HG02588 (cell line): Measurements from ENCODE around the gene PPM1D.
"Not testable (repeated sequence)": the region's sequence is repeated elsewhere in the genome, so short reads cannot be mapped to it uniquely, and the experiment has no call there.

Experiments used
- ATAC-seq: cut with Tn5 transposase; IDR thresholded peaks from one replicate; pipeline ENCODE4 v1.9.1; 2021; ENCODE audit warnings: mild to moderate bottlenecking, moderate library complexity; ENCODE audit not compliant: unreplicated experiment

Gene PPM1D

DNA sequence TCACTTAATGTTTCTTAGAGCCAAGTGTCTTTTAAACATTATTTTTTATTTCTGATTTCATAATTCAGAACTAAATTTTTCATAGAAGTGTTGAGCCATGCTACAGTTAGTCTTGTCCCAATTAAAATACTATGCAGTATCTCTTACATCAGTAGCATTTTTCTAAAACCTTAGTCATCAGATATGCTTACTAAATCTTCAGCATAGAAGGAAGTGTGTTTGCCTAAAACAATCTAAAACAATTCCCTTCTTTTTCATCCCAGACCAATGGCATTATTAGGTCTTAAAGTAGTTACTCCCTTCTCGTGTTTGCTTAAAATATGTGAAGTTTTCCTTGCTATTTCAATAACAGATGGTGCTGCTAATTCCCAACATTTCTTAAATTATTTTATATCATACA lies 64.0 kb downstream of the PPM1D start:
- ATAC-seq, result no peak

DNA sequence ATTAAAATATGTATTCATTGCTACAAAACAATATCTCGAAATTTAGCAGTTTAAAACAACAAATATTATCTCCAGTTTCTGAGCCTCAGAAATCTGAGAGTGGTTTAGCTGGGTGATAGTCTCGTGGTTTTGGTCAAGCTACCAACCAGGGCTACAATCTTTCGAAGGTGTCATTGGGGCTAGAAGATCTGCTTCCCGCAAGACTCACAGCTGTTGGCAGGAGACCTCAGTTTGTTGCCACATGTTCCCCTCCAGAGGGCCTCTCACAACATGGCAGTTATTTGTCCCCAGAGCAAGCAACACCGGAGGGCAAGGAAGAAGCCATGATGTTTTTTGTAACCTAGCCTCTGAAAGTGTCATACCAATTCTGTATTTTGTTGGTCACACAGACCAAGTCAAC lies 65.6 kb downstream of the PPM1D start:
- ATAC-seq, result no peak

DNA sequence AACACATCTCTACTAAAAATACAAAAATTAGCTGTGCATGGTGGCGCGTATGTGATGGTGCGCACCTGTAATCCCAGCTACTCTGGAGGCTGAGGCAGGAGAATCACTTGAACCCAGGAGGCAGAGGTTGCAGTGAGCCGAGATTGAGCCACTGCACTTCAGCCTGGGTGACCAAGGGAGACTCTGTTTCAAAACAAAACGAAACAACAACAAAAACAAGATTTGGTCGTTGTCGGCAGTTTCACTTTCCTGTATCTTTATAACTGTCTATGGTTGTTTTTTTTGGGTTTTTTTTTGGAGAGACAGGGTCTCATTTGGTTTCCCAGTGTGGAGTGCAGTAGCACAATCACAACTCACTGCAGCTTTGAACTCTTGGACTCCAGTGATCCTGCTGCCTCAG lies 68.7 kb downstream of the PPM1D start:
- not testable (repeated sequence) for ATAC-seq

DNA sequence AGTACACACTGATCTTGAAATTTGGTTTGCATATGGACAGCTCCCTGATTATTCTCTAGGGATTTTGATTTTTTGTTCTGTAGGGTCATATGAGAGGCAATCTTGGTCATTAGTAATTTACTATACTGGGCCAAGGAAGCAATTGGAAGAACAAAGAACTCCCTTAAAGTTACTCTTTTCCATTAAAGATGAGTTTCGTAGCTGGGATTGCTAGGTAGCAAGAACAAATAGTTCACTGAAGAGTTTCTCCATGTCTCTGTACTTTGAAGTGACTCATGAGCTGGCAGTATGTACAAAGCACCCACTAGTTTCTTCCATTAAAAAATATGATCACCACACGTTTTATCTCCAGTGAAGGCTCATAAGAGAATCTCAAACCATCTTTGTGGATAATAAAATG lies 71.5 kb downstream of the PPM1D start:
- ATAC-seq, result no peak

DNA sequence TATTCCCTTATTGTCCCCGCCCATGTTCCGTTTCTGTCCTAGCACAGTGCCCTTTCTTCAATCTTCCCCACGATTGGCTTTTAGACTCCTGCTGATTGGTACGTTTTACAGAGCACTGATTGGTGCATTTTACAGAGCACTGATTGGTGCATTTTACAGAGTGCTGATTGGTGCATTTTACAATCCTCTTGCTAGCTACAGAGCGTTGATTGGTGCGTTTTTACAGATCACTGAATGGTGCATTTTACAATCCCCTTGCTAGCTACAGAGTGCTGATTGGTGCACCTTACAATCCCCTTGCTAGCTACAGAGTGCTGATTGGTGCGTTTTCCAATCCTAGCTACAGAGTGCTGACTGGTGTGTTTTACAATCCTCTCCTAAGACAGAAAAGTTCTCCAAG lies 74.6 kb downstream of the PPM1D start:
- not testable (repeated sequence) for ATAC-seq

DNA sequence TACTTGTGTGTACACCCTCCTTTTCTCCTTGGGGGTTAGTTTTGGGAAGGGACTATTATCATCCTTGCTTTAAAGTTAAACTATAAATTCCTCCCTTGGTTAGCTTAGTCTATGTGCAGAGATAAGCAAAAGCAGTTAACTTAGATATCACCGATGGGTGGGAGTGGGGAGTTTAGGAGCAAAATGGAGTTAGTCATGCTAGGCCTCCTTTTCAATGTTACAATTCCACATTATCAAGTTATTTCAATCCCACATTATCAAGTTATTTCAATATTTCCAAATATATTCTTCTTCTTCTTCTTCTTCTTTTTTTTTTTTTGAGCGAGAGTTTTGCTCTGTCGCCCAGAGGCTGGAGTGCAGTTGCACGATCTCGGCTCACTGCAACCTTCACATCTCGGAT lies 76.0 kb downstream of the PPM1D start:
- no peak for ATAC-seq

DNA sequence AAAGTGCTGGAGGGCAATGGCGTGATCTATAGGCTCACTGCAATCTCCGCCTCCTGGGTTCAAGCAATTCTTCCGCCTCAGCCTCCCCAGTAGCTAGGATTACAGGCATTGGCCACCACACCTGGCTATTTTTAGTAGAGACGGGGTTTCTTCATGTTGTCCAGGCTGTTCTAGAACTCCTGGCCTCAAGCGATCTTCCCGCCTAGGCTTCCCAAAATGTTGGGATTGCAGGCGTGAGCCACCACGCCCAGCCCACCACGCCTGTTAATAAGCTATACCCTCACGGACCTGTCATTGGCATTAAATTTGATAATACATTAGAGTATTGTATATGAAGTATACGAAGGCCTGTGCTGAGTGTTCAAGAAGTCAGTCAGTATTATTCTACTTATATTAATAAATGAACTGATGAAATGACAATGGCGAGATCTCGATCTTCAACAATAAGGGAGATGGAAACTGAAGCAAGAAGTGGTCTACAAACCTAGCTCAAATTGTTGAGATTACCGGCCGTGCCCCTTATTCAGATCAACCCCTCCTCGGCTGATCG lies 76.8 kb downstream of the PPM1D start:
- ATAC-seq, result no peak

DNA sequence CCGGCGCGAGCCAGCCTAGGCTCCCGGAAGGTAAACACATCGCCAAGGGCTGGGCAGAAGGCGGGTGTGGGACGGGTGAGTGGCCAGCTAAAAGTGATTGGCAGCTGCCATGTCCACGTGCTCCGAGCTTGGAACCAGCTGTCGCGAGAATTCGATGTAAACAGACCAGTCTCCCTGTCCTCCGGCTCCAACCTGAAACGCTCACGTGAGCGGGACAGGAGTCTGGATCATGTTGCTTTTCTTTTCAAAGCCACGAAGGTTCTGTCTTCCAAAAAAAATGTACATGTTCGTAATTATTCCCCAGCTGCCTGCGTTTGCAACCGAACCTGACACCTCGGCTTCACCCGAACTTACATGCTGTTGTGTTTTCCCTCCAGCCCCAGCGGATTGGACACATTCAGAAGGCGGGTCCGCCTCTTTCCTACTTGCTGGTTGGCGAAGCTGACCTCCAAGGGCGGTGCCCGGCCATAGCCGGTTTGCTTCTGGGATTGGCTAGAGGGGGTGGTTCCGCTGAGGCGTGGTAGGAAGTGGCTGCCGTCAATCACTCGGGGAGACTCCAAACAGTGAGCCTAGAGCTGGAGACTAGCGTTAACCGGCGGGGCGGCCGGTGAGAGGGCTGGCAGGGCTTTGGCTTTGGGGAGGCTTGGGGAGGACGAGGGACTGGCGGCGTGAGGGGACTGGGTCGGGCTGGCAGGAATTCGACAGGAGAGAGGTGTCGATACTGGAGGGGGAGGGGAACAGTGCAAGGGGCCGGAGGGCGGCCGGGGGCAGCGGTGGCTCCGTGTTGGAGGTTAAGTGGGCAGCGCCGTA lies 77.5 kb downstream of the PPM1D start, which contains the start of gene BCAS3:
Gene BCAS3 (plus strand): TSS at position 544 of the 810 bp plus-strand sequence.
- ATAC-seq, result peak; percentile 94

DNA sequence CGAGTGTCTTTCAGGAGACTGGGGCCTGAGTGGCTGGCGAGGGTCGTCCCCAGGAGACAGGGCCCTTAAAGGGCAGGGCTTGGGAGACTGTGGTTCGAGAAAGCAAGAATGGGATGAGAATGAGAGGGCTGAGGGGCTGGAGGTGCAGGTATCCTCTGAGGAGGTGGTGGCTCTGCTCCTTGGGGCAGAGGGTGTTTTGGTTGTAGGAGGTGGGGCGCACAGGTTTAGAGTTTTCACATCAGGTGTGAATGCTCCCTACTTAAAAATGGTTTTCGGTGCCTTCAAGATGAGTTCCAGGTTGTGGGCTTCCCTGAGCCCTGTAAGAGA lies 78.1 kb downstream of the PPM1D start:
- ATAC-seq, result no peak

DNA sequence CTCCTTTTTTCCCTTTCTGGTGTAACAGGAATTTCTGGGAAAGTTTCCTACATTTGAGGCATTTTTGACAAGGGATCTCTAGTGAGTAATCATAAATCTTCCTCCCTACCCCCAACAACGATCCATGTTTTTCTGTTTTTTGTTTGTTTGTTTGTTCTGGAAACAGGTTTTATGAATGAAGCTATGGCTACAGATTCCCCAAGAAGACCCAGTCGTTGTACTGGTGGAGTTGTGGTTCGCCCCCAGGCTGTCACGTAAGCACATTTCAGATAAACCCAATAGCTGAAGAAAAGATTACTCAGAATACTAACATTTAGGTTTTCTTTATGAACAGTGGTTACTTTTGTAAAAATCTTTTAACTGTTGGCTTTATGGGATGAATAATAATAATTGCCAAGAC lies 79.3 kb downstream of the PPM1D start:
- ATAC-seq, result no peak

DNA sequence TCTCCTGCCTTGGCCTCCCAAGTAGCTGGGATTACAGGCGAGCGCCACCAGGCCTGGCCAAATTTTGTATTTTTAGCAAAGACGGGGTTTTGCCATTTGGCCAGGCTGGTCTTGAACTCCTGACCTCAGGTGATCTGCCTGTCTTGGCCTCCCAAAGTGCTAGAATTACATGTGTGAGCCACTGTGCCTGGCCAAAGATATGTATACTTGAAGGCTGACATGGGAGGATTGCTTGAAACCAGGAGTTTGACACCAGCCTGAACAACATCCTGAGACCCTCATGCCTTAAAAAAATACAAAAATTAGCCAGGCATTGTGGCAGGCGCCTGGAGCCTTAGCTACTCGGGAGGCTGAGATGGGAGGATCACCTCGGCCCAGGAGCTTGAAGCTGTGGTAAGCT lies 80.8 kb downstream of the PPM1D start:
- no peak for ATAC-seq

DNA sequence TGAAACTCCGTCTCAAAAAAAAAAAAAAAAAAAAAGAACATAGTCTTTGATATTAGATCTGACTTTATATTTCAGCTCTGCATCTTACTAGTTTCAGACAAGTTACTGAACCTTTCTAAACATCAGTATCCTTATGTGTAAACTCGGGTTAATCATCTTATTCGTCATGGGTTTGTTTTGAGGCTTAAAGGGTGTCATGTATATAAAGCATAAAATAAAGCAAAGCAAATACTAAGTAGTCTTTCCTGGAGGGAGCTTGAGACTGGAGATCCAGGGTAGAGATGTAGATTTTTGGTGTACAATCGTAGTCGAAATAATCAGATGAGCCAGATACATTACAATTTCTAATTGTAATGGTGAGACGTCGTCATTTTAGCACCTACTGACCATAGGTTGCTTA lies 85.4 kb downstream of the PPM1D start:
- no peak for ATAC-seq

DNA sequence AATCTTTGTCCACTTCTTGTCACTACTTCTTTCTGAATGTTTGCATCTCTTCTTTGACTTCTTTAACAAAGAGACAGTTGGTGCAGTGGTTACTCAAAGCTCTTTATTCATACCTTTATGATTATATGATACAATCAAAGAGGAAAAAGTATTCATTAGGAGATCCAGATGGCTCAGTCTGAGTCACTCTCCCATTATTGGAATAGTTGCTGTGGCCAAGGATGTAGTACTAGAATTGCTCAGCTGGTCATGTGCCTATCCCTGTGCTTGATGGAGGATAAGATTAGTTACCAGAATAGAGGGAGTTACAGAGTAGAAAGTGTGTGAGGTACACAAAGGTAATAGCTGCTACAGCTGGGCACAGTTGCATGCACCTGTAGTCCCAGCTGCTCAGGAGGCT lies 96.0 kb downstream of the PPM1D start:
- ATAC-seq, result no peak

DNA sequence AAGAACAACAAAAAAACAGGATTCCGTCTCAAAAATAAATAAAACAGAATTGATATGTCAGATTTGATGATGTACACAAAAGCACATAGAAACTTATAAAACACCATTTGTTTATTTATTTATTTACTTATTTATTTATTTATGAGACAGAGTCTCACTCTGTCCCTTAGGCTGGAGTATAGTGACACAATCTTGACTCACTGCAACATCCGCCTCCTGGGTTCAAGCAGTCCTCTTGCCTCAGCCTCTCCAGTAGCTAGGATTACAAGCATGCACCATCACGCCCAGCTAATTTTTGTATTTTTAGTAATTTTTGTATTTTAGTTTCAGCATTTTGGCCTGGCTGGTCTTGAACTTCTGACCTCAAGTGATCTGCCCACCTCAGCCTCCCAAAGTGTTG lies 99.1 kb downstream of the PPM1D start:
- no peak for ATAC-seq

DNA sequence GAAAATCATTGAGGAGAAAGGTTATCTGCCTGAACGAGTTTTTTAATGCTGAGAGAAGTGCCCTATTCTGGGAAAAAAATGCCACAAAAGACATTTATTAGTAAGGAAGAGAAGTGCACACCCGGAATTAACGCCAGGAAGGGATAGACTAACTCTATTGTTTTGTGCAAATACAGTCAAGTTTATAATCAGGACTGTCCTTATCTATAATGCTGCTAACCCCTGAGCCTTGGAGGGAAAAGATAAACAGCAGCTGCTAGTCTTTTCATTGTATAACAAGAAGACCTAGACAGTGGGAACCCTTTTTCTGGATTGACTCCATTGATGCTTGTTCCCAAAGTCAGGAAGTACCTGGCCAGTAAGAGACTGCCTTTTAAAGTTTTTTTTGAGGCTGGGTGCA lies 104.2 kb downstream of the PPM1D start:
- no peak for ATAC-seq

DNA sequence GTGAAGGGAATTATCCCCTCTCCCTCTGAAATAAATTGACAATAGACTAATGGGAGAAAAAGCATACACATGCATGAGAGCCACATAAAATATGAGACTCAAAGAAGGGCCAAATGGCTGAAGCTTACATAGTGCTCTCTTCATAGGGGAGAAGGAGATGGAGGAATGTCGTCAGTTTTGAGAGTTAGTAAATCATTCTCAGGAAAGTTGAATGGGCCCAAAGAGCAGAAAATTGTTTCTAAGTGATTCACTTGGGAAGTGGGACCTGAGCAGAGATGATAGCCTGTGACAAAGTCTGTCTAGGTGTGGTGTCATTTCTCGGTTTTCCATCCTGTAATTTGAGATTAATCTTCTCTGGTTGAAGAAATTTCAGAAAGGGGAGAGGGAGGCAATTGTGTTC lies 112.7 kb downstream of the PPM1D start:
- ATAC-seq, result no peak

DNA sequence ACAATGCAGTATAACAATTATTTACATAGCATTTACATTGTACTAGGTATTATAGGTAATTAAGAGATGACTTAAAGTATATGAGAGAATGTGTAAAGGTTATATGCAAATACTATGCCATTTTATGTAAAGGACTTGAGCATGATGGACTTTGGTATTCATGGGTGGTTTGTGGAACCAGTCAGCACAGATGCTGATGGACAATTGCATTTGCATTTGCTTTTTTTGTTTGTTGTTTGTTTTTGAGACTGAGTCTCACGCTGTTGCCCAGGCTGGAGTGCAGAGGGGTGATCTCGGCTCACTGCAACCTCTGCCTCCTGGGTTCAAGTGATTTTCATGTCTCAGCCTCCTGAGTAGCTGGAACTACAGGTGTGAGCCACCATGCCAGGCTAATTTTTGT lies 113.6 kb downstream of the PPM1D start:
- no peak for ATAC-seq
